Measurements from ENCODE around the gene PEX6.

DNA sequence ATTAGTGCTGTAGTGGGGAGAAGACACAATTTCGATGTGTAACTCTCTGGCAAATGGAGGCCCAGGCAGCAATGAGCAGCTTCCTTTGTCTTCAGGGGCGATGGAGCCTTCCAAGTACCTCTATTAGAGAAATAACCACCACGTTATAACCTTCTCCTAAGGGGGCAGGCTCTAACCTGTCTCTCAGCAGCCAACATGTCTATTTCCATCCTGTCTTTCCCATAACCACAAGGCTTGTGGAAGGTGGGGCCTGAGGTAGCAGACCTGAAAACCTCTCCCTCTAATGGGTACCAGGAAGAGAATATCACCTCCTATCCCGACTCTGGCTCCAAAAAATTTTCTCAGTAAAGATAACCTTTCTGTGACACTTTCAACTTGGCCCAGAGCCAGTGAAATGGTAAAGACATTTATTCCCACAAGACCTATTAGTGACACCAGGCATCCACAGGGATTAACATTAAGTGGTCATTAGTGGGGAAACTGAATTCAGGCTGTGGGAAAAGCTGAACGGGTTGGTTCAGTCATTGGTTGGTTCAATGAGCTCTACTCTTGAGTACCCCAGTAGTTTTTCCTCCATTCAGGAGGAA lies 4.0 kb downstream of the PEX6 start:
- TF ChIP-seq, protein P1, sequence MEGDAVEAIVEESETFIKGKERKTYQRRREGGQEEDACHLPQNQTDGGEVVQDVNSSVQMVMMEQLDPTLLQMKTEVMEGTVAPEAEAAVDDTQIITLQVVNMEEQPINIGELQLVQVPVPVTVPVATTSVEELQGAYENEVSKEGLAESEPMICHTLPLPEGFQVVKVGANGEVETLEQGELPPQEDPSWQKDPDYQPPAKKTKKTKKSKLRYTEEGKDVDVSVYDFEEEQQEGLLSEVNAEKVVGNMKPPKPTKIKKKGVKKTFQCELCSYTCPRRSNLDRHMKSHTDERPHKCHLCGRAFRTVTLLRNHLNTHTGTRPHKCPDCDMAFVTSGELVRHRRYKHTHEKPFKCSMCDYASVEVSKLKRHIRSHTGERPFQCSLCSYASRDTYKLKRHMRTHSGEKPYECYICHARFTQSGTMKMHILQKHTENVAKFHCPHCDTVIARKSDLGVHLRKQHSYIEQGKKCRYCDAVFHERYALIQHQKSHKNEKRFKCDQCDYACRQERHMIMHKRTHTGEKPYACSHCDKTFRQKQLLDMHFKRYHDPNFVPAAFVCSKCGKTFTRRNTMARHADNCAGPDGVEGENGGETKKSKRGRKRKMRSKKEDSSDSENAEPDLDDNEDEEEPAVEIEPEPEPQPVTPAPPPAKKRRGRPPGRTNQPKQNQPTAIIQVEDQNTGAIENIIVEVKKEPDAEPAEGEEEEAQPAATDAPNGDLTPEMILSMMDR (optimal IDR thresholded peaks at IDR 0.05 in 1 of 3, IDR thresholded peaks at IDR 0.05 in 1 of 3, conservative IDR thresholded peaks at IDR 0.05 in 1 of 3; ENCODE audit: extremely low read depth in 1 of 3, insufficient read depth in 2 of 3, low read length in 3 of 3): no peak
- TF ChIP-seq EZH2 (IDR thresholded peaks at IDR 0.05; ENCODE audit: low read length): no peak

Data from keratinocyte (primary cell).